ENCODE results near the gene HOXB5. TPM values are rescaled to one million over a fixed set of nuclear protein-coding genes. Genes with fewer than 3 reads are reported as not detected.

HOXB5 gene
- total RNA-seq, 1 donor from 2014 or later = 2.4 TPM

DNA sequence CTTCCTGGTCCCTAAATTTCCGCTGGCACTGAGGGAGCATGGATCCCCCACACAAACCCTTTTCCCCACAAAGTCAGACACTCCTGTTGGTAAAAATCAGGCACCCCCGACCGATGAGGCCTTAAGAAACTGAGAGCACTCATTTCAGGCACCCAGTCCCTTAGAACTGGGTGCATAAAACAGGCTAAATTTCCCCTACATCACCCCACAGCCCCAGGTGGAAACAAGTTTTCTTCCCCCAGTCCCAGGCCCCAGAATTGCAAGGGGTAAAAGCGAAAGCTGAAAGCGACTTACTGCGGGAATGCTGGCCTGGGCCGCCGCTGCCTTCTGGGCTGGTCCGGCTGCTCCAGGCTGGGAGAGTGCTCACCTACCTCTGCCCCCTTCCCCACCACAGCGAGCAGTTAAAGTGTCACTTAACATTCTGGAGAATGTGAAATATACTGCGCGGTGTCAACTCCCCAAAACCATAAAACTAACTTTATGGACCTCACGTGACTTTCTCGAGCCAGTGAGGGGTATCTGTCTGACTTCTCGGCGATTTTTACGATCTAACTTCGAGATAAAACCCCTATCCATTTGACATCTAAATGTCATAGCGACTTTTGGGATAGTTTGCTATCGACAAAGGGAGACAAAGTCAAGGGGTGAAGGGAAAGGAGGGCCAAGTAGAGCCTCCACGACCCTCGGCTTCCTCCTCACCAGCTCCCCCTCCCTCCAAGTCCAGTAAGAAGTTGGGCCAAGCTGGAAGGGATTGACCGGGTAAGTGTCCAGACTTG is 3.6 kb downstream of the HOXB5 start, which contains the start of gene HOXB3:
Gene HOXB3, minus strand, starts transcription at position 411 of the 776 bp plus-strand sequence. CDS start 37,767 bp downstream, outside the sequence.
- DNase-seq (ENCODE audit: low read depth) = peak; percentile 67

DNA sequence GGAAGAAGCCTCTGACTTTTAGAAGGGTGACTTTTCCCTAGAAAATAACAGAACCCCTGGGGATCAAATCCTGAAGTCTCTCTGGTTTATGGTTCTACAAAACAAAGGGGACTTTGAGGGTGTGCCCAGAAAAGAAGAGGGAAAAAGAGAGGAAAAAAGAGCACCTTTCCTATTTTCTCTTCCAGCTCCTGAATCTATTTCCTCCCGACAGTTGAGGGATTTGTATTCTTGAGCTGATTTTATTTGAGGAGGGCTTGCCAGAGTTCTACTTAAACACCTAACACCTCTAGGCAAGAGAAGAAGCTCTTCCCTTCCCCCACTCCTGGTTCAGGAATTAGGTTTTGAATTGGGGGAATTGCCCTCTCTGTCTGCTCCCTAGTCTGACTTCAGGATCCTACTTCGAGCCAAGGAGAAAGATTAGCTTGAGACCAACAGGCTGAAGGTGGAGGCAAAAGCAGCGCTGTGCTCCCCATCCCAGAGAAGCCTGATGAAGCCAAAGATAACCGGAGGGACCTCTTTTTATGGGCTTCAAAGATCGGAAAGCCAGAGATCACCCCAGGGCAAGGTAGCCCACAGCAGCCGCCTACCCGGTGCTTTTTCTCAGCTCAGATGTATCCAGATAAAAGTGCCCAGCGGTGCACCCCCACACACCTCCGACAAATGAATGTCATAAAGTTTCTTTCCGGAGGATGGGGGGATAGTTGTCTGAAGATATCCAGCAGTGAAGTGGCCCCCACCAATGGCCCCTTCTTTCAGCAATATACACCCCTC is 4.3 kb downstream of the HOXB5 start:
- DNase-seq (ENCODE audit: low read depth) = no peak

- no peak for DNase-seq (ENCODE audit: low read depth)
Observed at GRCh38 chr17:48588528-48588927, 5.1 kb downstream of the HOXB5 start.

DNA sequence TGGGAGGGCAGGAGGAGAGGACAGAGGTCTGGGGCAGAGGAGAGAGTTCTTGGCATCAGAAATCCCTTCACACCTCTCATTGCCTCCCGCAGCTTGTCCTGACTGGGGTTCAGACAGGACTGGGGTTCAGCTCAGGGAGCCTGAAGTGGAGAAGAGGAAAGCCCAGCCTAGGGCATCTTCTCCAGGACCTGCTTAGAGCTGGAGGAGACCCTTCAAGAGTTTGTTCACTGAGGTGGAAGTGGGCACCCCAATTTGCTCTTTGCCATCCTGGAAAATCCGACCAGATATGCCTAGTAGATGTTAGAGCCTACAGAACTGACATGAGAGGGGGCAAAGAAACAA is 5.5 kb downstream of the HOXB5 start:
- no peak for DNase-seq (ENCODE audit: low read depth)

DNA sequence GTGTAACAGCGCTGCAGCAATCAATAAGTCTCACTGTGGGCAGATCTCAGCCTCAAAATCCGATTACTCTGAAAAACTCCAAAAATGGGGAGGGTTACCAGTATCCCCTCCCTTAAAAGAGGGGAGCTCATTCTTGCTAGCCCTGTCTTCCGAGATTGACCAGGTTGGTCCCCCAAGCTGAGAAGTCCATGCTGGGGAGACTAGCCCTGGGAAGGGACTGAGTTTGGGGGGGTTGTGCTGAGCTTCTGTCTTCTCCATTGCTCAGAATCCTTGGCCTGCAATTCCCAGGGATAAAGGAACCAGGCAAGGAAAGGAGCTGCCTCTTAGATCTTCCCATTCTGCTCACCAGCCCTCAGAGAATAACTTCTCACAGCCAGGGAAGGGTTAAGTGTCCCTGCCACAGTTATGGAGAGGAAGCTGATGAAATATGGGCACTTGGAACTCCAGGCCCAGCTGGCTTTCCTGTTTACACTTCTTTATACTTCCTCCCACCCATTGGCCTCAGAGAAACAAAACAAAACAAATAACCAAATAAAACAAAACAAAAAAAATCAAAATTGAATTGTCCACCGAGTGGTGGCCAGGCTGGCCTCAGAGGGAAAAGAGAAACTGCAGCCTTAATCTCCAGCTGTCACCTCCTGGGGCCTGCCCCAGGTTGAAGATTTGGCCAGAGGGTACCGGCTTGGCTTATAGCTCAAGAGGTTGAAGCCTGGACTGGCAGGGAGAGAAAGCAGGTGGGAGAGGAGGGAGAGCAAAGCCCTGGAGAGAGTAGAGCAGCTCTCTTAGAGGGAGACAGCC is 6.1 kb downstream of the HOXB5 start:
- DNase-seq (ENCODE audit: low read depth) = no peak

DNA sequence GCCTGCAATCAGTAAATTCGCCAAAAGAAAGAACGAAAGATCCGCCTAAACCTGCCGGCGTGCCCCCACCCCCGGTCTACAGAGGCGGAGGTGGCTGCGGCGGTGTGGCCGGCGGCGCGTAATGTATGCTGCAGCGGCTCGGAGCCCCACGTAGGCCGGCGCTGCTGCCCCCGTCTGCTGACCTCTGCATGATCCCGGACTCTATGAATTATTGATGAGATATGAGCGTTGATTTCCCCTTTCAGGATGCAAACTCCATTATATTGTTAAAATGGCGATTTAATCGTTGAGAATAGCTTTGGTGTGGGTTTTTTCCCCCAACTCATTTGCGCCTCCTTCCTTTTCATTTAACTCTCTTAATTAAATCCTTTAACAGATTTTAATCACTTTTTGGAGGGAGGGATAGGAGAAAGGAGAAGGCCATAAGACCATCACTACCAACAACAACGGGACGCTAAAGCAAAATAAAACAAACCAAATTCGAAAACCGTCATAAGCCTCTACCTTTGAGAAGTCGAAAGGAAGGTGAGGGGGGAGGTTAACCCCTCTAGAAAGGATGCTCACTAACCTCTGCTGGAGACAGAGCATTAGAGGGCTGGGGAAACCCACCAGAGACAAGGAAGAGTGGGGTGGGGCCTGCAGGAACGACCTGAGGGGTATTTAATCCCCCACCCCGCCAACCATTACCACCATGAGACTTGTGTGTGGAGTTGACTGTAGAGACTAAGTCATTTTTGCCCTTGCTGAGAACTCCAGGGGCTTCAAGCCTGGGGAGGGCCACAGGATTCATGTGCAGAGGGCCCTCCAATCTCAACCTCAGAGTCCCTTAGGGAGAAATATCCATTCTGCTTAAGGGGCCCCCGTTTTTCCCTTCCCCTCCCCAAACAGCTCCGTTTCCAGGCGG is 7.0 kb downstream of the HOXB5 start:
- no peak for DNase-seq (ENCODE audit: low read depth)

DNA sequence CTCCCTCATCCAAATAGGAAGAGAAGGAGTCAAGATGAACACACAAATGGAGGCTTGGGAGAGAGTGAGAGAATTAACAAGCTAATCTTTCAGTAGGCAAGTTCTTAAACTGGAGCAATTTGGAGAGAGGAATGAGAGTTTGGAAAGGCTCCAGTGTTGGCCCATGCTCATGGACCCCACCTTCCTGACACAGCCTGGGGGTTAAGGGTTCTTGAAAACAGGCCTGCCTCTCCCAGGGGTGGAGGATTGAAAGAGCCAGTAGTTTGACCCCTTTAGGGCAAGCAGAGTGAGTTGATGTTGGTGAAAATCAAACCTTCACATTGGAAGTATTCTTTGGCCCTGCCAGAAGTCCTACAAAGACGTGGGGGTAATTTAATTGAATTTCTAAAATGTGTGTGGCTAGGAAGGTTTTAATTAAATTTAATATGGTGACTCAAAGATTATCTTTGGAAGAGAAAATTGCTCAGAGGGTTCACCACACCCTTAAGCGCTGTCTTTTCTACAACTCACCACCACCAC is 9.3 kb downstream of the HOXB5 start:
- DNase-seq (ENCODE audit: low read depth) = no peak

DNA sequence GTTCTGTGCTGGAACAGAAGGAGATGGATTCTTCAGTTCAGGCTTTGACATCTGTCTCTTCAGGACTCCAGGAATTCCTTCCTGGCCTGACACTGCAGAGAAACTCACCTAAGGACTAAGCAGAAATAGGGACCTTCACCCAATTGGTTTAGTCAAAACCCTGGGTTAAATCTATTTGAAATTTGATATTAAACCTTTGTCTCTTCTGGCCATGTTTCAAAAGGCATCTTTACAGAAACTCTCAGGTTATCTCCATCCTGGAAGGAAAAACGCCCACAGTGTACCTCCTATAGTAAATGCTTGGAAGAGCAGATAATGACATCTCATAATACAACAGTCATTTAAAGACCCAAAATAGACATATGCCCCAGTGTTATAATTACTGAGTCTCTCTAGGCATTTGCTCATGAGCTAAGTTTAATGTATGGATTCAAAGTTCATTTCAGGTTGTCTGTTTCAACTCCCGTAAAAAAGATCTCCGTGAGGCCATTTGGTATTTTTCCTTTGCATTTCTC is 9.8 kb downstream of the HOXB5 start:
- DNase-seq (ENCODE audit: low read depth) = no peak

GRCh38 chr17:48582750-48583069 is 10.9 kb downstream of the HOXB5 start:
- no peak for DNase-seq (ENCODE audit: low read depth)

GRCh38 chr17:48579760-48580554 is 13.6 kb downstream of the HOXB5 start:
- DNase-seq (ENCODE audit: low read depth) = no peak

GRCh38 chr17:48579471-48579759 is 14.2 kb downstream of the HOXB5 start:
- DNase-seq (ENCODE audit: low read depth) = no peak

DNA sequence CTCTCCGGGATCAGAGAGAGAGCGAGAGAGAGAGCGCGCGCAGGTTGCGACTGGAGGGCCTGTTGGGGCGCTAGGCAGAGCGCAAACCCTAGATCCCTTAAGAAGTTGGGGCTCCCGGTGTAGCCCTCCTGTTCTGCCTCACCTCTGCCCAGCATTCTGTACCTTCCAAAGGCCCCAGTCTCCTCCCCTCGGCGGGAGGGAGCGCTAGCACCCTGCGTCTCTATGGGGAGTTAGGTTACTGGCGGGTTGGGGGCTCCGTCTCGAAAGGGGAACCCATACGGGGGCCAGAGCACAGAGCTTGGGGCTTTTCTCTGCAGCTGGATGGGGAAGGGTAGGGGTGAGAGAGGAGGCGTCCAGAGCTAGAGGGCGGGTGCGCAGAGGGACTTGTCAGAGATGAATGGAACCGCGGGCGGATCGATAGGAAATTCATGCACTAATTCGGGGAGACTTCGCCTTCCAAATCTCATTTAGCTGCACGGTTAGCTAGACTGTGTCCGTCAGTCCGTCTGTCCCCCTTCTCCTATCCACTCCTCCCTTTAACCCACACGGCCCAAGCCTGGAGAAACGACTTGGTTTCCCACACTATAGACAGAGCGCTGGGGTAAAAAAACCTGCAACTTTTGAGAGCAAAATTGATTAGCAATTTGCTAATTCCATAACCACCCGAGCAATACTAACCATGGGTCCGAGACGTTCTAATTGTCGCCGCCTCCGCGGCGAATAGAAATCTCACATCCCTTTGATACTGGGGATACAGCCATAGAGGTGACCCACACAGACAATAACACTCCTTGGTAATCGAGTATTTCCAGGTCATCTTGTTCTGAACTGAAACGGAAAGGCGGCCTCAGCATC is 14.7 kb downstream of the HOXB5 start:
- DNase-seq (ENCODE audit: low read depth) = no peak

DNA sequence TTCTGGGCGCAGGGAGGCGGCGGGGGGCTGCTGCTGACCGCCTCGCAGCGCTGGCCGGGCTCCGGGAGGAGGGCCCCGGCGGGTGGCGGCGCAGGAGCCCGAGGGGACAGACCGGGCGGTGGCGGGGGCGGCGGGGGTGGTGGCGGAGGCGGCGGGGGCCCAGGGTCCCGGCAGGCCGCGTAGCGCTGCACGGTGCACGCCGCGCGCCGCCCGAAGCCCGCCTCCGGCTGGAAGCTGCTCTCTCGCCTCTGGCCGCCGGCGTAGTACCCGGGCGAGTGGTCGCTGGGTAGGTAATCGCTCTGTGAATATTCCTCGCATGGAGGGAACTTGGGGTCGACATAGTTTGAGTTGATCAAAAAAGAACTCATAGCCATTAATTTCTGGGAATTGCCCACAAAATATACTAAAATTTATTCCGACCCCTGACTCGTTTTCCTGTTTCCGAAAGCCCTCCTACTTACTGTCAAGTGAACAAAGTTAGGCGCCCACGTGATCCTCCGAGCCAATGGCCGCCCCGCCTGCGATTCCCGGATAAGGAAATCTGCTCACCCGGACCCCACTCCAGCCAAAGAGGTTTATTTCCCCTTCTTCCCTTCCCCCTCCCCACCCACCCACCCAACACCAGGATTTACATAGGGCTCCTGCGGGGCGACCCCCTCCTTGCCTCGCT is 15.5 kb downstream of the HOXB5 start, which contains the start of gene HOXB4:
Gene HOXB4, minus strand, starts transcription at position 405 of the 670 bp plus-strand sequence. Its CDS starts 31 bp downstream, at position 374.
- peak; percentile 67 for DNase-seq (ENCODE audit: low read depth)

DNA sequence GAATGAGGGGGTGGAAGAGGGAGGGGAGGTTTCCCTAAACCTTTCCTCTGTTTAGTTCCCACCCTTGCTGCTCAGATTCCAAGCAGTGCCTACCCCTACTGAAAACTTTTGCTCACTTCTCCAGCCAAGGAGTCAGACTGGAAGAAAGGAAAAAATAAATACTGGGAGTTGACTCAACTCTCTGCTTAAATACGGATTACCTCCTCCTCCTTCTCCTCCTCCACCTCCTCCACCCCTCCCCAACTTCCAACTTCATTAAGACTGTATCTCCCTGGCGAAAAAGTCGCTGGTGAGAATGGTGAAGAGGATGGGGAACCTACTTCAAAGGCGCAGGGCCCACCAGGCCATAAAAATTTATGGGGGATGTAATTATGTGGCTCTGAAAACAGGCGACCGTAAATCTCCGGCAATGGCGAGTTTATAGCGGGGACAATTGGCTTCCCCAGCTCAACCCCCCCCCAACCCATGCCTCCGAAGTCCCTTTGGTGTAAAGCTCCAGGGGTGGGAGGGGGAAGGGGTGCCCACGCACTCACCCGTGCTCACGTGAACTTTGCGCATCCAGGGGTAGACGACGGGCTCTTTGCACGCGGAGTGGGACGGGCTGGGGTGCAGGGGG is 16.1 kb downstream of the HOXB5 start:
- peak; percentile 69 for DNase-seq (ENCODE audit: low read depth)

DNA sequence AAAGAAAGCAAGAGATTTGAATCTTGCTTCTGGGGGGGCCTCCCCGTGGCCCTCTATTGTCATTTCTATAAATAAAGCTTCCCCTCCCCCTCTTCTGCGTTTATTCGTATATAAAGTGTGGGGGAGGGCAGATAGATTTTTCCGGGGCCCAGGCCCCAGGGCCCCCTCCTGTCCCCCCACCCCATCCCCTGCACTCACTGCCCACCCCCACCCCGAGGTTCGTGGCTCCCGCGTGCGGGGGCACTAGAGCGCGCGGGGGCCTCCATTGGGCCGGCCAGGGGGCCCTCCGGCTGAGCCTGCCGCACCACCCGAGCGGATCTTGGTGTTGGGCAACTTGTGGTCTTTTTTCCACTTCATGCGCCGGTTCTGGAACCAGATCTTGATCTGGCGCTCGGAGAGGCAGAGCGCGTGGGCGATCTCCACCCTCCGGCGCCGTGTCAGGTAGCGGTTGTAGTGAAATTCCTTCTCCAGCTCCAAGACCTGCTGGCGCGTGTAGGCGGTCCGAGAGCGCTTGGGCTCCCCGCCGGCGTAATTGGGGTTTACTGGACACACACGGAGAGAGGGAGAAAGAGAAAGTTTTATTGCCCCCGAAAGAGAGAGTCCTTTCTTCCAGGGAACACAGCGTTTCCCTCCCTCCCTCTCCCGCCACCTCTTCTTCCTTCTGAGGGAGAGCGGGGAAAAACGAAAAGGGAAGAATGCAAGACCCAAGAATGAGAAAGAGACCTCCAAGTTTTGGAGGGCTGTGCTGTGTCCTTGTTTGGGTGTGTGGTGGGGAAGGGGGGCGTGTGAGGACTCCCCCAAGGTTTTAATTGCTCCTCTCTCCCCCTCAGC is 16.9 kb downstream of the HOXB5 start:
- peak; percentile 82 for DNase-seq (ENCODE audit: low read depth)

DNA sequence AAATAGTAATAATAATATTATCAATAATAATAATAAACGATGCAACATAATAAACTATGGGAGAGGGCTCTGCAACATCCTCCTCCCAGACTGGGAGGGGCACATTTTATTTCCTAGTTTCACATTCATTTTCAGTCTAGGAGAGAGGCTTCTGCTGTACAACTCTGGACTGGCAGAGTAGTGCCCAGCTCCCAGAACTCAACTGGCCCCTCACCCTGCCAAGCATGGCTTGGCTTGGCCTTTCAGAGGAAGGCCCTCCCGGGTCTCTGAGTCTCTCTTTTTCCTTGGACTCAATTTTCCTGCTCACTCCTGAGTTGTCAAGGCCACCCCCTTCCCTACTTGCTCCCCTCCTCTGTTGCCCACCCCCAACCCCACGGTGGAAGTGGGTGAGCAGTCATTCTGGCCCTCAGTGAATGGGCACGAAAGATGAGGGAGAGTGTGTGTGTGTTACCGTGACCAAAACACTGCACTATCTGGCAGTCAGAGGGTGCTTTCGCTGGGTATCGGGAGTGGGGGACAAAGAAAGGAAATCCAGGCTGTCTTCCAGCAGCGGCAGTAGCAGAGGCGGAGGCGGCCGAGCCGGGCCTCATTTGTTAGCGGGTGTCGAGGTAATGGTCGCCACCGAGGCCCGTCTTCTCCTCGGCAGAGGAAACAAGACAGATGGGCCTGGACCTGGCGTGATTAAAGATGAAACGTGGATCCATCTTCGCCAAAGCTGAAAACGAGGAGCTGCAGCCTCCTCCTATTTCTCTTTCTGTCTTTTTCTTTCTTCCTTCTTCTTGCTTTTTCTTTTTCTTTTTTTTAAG is 17.7 kb downstream of the HOXB5 start:
- DNase-seq (ENCODE audit: low read depth) = no peak
